Gastroesophageal sphincter (tissue), 3 donors: ENCODE results near the gene AP3S2.

Source experiments
- EP300 ChIP-seq: sonication (generic); formaldehyde crosslinking; IDR thresholded peaks from one replicate; pipeline ENCODE4 v1.6.1; 2017; ENCODE audit warnings: antibody characterized with exemption, mild to moderate bottlenecking
- TF ChIP-seq, protein P1 (sequence below), 4 experiments: fragments of 200-600 bp in 2 of 4; fragments of 450-650 bp in 2 of 4; sonication (generic) in 1 of 4; IDR thresholded peaks; one replicate each; pipeline ENCODE4 v1.5.1; 2017 to 2019; ENCODE audit warnings: antibody characterized with exemption in 4 of 4, mild to moderate bottlenecking in 2 of 4, moderate library complexity in 2 of 4

DNA sequence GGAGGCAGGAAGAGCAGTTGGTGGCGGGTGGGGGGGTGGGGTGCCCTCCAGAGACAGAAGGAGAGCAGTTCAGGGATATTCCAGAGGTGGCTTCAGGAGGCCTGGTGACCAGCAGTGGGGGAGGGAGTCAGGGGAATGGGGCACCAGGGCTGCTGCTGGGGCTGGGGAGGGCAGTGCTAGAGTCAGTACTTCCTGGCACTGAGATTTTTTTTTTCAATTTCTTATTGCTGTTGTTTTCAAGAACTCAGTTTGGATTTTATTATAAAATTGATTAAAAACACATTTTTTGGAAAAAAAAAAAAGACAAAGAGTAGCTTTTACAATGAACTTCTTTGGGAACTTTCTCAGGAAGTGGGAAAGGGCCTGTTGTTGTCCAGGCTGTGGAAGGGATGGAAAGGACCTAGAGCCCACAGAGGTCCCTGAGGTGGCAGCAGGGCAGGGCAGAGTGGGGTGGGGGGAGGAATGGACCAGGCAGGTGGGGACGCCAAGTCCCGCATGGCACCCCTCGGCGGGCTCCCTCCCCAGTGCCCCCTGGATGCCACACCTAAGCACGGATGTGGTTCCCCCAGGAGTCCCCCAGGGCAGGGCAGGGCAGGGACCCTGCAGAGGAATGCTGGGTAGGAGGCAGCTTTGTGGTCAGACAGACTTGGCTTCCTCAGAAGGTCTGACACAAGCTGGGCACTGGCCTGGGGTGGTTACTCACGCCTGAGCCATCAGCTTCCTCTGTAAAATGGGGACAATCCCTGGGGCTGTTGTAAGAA lies 70.7 kb downstream of the AP3S2 start:
- TF ChIP-seq, protein P1, sequence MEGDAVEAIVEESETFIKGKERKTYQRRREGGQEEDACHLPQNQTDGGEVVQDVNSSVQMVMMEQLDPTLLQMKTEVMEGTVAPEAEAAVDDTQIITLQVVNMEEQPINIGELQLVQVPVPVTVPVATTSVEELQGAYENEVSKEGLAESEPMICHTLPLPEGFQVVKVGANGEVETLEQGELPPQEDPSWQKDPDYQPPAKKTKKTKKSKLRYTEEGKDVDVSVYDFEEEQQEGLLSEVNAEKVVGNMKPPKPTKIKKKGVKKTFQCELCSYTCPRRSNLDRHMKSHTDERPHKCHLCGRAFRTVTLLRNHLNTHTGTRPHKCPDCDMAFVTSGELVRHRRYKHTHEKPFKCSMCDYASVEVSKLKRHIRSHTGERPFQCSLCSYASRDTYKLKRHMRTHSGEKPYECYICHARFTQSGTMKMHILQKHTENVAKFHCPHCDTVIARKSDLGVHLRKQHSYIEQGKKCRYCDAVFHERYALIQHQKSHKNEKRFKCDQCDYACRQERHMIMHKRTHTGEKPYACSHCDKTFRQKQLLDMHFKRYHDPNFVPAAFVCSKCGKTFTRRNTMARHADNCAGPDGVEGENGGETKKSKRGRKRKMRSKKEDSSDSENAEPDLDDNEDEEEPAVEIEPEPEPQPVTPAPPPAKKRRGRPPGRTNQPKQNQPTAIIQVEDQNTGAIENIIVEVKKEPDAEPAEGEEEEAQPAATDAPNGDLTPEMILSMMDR (IDR thresholded peaks at IDR 0.05): no peak
- no peak for TF ChIP-seq EP300
